GF-D8 (cell line): ENCODE measurements around the gene SLC25A53.
"Not testable (repeated sequence)": the region's sequence is repeated elsewhere in the genome, so short reads cannot be mapped to it uniquely, and the experiment has no call there.

Experiments
- DNase-seq: peaks from one replicate; lab custom pipeline; 2025; lab: John Stamatoyannopoulos, UW

The SLC25A53 gene

DNA sequence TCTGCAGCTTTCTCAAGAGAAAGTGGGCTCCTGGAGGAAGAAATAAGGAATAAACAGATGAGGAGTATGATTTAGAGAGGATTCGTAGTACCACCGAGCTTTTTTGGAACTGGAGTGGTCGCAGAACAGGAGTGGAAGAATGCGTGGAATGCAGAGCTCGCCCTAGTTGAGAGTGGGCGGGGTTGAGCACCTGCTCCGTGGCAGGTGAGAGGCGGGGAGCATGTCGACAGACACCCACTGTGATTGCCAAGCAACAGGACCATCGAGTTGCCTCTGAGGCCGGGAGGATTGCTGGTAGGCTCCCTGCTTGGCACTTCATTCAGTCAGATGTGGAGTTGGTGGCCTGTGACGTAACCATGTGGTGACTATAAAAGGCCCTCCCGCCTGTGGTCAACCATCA lies 101.9 kb downstream of the SLC25A53 start:
- not testable (repeated sequence) for DNase-seq
